H1 (cell line): ENCODE results near the gene TEX14. TPM values are rescaled to one million over a fixed set of nuclear protein-coding genes. Genes with fewer than 3 reads are reported as not detected.

Experiments used
- CTCF ChIA-PET: fragments of 300-600 bp; sonication (Branson Sonifier 250); formaldehyde crosslinking; loops from one replicate; lab custom pipeline; 2021; ENCODE audit not compliant: partially characterized antibody; lab: Charles Lee
- POLR2A ChIA-PET: fragments of 300-600 bp; sonication (Branson Sonifier 250); formaldehyde crosslinking; loops from one replicate; lab custom pipeline; 2021; ENCODE audit warnings: inconsistent platforms; ENCODE audit not compliant: partially characterized antibody; lab: Charles Lee
- DNase-seq, 2 experiments: peaks; one replicate each; pipeline versions ENCODE4 v3.0.0 to v3.0.0-alpha.2; 2010 to 2022; ENCODE audit warnings: low spot score in 2 of 2, low read depth in 1 of 2, mixed read lengths in 1 of 2
- FAIRE-seq: peaks from 2 replicates; lab custom pipeline; 2011; peaks lifted over from hg19 to GRCh38; lab: Jason Lieb, UNC
- H2AFZ ChIP-seq: 2 replicates; pipeline ENCODE4 v1.8.1; 2012; ENCODE audit warnings: low read length, inconsistent platforms
- H2AK5ac ChIP-seq: 2 replicates; pipeline ENCODE4 v1.6.1; 2013; ENCODE audit warnings: low read depth, low read length
- H2BK120ac ChIP-seq: replicated peaks from 2 replicates; pipeline ENCODE3; 2013; ENCODE audit warnings: low read depth, low read length, inconsistent platforms
- H2BK12ac ChIP-seq: 2 replicates; pipeline ENCODE4 v1.6.1; 2013; ENCODE audit warnings: low read depth, low read length
- H2BK15ac ChIP-seq: 2 replicates; pipeline ENCODE4 v1.6.1; 2013; ENCODE audit warnings: low read length
- H2BK20ac ChIP-seq: 2 replicates; pipeline ENCODE4 v1.6.1; 2013; ENCODE audit warnings: low read length
- H2BK5ac ChIP-seq: 2 replicates; pipeline ENCODE4 v1.6.1; 2013; ENCODE audit warnings: low read depth, low read length
- H3K14ac ChIP-seq: 2 replicates; pipeline ENCODE4 v1.6.1; 2013; ENCODE audit warnings: inconsistent platforms; ENCODE audit not compliant: insufficient read length
- H3K18ac ChIP-seq: 2 replicates; pipeline ENCODE4 v1.6.1; 2013; ENCODE audit warnings: low read length; ENCODE audit errors: extremely low read depth
- H3K23ac ChIP-seq: 2 replicates; pipeline ENCODE4 v1.6.1; 2013; ENCODE audit warnings: inconsistent platforms; ENCODE audit not compliant: insufficient read length
- H3K23me2 ChIP-seq: 2 replicates; pipeline ENCODE4 v1.6.1; 2013; ENCODE audit warnings: low read depth, low read length
- H3K27ac ChIP-seq: 2 replicates; pipeline ENCODE4 v1.6.1; 2011; ENCODE audit warnings: low read depth, low read length, inconsistent platforms
- H3K27me3 ChIP-seq, 4 experiments: replicated peaks in 1 of 4; 1 replicate in 1 of 4; 2 replicates in 3 of 4; pipeline versions ENCODE4 v1.6.1 to v1.8.1; 2011 to 2013; ENCODE audit warnings: low read length in 3 of 4, mild to moderate bottlenecking in 3 of 4, inconsistent platforms in 2 of 4, mixed read lengths in 2 of 4, moderate library complexity in 1 of 4; ENCODE audit not compliant: control insufficient read depth in 3 of 4, insufficient read depth in 3 of 4; ENCODE audit errors: extremely low read depth in 1 of 4
- H3K36me3 ChIP-seq, 4 experiments: 2 replicates each; pipeline versions ENCODE4 v1.6.1 to v1.8.1; 2011 to 2013; ENCODE audit warnings: mild to moderate bottlenecking in 4 of 4, low read length in 3 of 4, moderate library complexity in 2 of 4, control low read depth in 1 of 4, inconsistent platforms in 1 of 4; ENCODE audit not compliant: insufficient read depth in 4 of 4, control insufficient read depth in 2 of 4
- H3K4ac ChIP-seq: replicated peaks from 2 replicates; pipeline ENCODE3; 2013; ENCODE audit warnings: low read length, low read depth, mixed read lengths, inconsistent platforms; ENCODE audit not compliant: insufficient read length
- H3K4me1 ChIP-seq, 4 experiments: replicated peaks in 1 of 4; 1 replicate in 1 of 4; 2 replicates in 3 of 4; pipeline versions ENCODE4 v1.6.1 to v1.8.1; 2011 to 2013; ENCODE audit warnings: low read length in 3 of 4, inconsistent platforms in 2 of 4, mixed read lengths in 1 of 4; ENCODE audit not compliant: insufficient read depth in 4 of 4, control insufficient read depth in 3 of 4
- H3K4me2 ChIP-seq, 2 experiments: 2 replicates each; pipeline versions ENCODE4 v1.6.1 to v1.8.1; 2011 to 2013; ENCODE audit warnings: low read depth in 2 of 2, low read length in 2 of 2, control low read depth in 1 of 2, inconsistent platforms in 1 of 2, mild to moderate bottlenecking in 1 of 2; ENCODE audit not compliant: insufficient read depth in 1 of 2
- H3K4me3 ChIP-seq, 4 experiments: fragments of 200-600, 300-600 bp in 1 of 4; sonication (generic), shearing (Covaris generic), sonication (Bioruptor Twin) in 1 of 4; 2 replicates each; pipeline versions ENCODE4 v1.5.1 to v1.8.1; 2011 to 2016; ENCODE audit warnings: low read length in 4 of 4, low read depth in 3 of 4, control low read depth in 2 of 4, inconsistent platforms in 2 of 4, mild to moderate bottlenecking in 2 of 4, mixed read lengths in 1 of 4, moderate library complexity in 1 of 4; ENCODE audit not compliant: insufficient read depth in 2 of 4; ENCODE audit errors: extremely low read depth in 1 of 4
- H3K56ac ChIP-seq: replicated peaks from 2 replicates; pipeline ENCODE3; 2013; ENCODE audit warnings: low read depth, mild to moderate bottlenecking, mixed read lengths, low read length, inconsistent platforms; ENCODE audit not compliant: insufficient read length
- H3K79me1 ChIP-seq: 2 replicates; pipeline ENCODE4 v1.6.1; 2013; ENCODE audit warnings: low read depth, low read length, control low read depth
- H3K79me2 ChIP-seq, 2 experiments: 2 replicates each; pipeline versions ENCODE4 v1.6.1 to v1.8.1; 2012 to 2013; ENCODE audit warnings: low read length in 2 of 2, mild to moderate bottlenecking in 2 of 2, inconsistent platforms in 1 of 2; ENCODE audit not compliant: insufficient read depth in 2 of 2, control insufficient read depth in 1 of 2
- H3K9ac ChIP-seq, 4 experiments: replicated peaks in 1 of 4; 1 replicate in 1 of 4; 2 replicates in 3 of 4; pipeline versions ENCODE4 v1.6.1 to v1.8.1; 2011 to 2013; ENCODE audit warnings: low read depth in 3 of 4, low read length in 3 of 4, control low read depth in 2 of 4, mild to moderate bottlenecking in 2 of 4, moderate library complexity in 2 of 4, inconsistent platforms in 1 of 4; ENCODE audit errors: extremely low read depth in 1 of 4
- H3K9me3 ChIP-seq, 2 experiments: 2 replicates each; pipeline versions ENCODE4 v1.6.1 to v1.8.1; 2012 to 2013; ENCODE audit warnings: mild to moderate bottlenecking in 2 of 2, moderate library complexity in 2 of 2, control low read depth in 1 of 2, inconsistent platforms in 1 of 2, low read depth in 1 of 2, low read length in 1 of 2, mixed read lengths in 1 of 2; ENCODE audit not compliant: insufficient read depth in 2 of 2
- H4K20me1 ChIP-seq, 2 experiments: replicated peaks in 1 of 2; 2 replicates each; pipeline versions ENCODE3 to v1.8.1; 2011 to 2013; ENCODE audit warnings: inconsistent platforms in 2 of 2, low read length in 2 of 2, mild to moderate bottlenecking in 1 of 2; ENCODE audit not compliant: insufficient read depth in 2 of 2, control insufficient read depth in 1 of 2
- H4K5ac ChIP-seq: 2 replicates; pipeline ENCODE4 v1.6.1; 2013; ENCODE audit warnings: low read length, low read depth, mixed read lengths, inconsistent platforms; ENCODE audit not compliant: insufficient read length
- H4K8ac ChIP-seq: 2 replicates; pipeline ENCODE4 v1.8.0; 2013; ENCODE audit warnings: mild to moderate bottlenecking, moderate library complexity, low read length, inconsistent platforms; ENCODE audit not compliant: insufficient read depth; ENCODE audit errors: extremely low read depth
- H4K91ac ChIP-seq: replicated peaks from 2 replicates; pipeline ENCODE3; 2013; ENCODE audit warnings: low read length, mixed read lengths, inconsistent platforms; ENCODE audit not compliant: insufficient read length
- CTBP2 ChIP-seq: IDR thresholded peaks from 2 replicates; pipeline ENCODE4 v1.7.0; 2011; ENCODE audit warnings: borderline replicate concordance, mild to moderate bottlenecking, moderate library complexity, mixed read lengths, low read length; ENCODE audit not compliant: insufficient read depth, insufficient read length
- JUND ChIP-seq: IDR thresholded peaks from 2 replicates; pipeline ENCODE4 v1.6.1; 2011; ENCODE audit warnings: mild to moderate bottlenecking, improper control_type of control experiment, low read length
- TEAD4 ChIP-seq: IDR thresholded peaks from 2 replicates; pipeline ENCODE4 v1.6.1; 2012; ENCODE audit warnings: low read depth, low read length, inconsistent platforms, mixed read lengths
- WGBS, 2 experiments: shearing (Covaris generic) in 1 of 2; methylation state at CpG; one replicate each; pipeline versions ENCODE4 v1.1.6 to v1.1.7; 2013 to 2015; ENCODE audit warnings: low lambda C conversion rate in 2 of 2, mixed read lengths in 2 of 2, inconsistent platforms in 1 of 2, low coverage in 1 of 2, missing lambda C conversion rate in 1 of 2; ENCODE audit not compliant: insufficient replicate concordance in 2 of 2, insufficient coverage in 1 of 2, insufficient read length in 1 of 2; ENCODE audit errors: extremely low coverage in 1 of 2, missing lambda C conversion rate in 1 of 2; 5-methylcytosine and 5-hydroxymethylcytosine counted together
- polyA plus RNA-seq, 7 experiments: library from polyadenylated mRNA; depleted of rRNA in 3 of 7; stranded (reverse) in 5 of 7; unstranded in 2 of 7; fragments of >200 nt in 5 of 7; fragments of 200-250 nt in 2 of 7; gene quantifications; 1 replicate in 5 of 7; 2 replicates in 1 of 7; 4 replicates in 1 of 7; pipeline versions ENCODE4 v1.2.1 to v1.2.3, GENCODE V29; 2011 to 2013; ENCODE audit warnings: missing spikeins in 2 of 7, mixed read lengths in 2 of 7
- total RNA-seq: library from RNA; stranded (reverse); fragmentation: NEBNext Ultra II Directional; extraction: Animal tissue kit (Norgen Biotek cat#: 25700); gene quantifications from 2 replicates; pipeline ENCODE4 v1.2.1, GENCODE V29; 2021
- TF ChIP-seq, protein P1 (sequence below): IDR thresholded peaks from 2 replicates; pipeline ENCODE4 v1.6.1; 2011; ENCODE audit warnings: low read depth, mild to moderate bottlenecking, low read length; ENCODE audit not compliant: insufficient read depth

TEX14 gene
- total and polyA plus RNA-seq, 2 of the 8 experiments (the other 6 are each of a cell fraction or from before 2014, with no cell fraction given) = 0.83 to 2.5 TPM

DNA sequence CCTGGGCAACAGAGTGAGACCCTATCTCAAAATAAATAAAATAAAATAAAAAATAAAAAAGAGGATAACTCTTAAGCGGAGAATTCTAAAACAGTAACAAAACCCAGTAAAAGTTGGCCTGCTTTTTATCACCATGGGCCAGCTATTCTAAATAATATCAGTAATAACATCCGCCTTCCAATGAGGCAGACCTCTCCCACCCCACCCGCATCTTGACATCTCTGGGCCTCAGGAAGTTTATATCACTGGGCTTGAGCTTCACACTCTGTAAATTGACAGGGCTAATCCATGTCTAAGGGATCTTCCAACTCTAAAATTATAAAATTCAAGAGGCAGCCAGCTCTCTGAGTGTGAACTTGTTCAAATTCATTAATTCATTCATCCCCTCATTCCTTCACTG is 94.5 kb downstream of the TEX14 start:
- Histone ChIP-seq H3K4ac (no peak overlapping the region), H2BK5ac (no peak overlapping the region), H2BK20ac (no peak overlapping the region), H4K5ac (no peak overlapping the region), H3K79me1 (no peaks in the 10 kb centered on the region), H2AFZ (no peak overlapping the region), H3K4me2 (no peak overlapping the region), H4K20me1 (no peaks in the 10 kb centered on the region), H3K27ac (no peak overlapping the region), H2BK15ac (no peak overlapping the region), H3K9me3 (no peaks in the 10 kb centered on the region), H3K27me3 (no peaks in the 10 kb centered on the region; a peak in 1 of 7 replicates), H3K23me2 (no peaks in the 10 kb centered on the region), H2BK120ac (no peak overlapping the region), H3K79me2 (no peaks in the 10 kb centered on the region), H3K4me3 (no peak overlapping the region), H3K23ac (no peak overlapping the region), H2BK12ac (no peak overlapping the region), H4K8ac (no peak overlapping the region), H2AK5ac (no peak overlapping the region), H3K18ac (no peak overlapping the region), H3K9ac (no peak overlapping the region), H3K36me3 (no peaks in the 10 kb centered on the region), H3K56ac (no peak overlapping the region), H4K91ac (no peak overlapping the region), H3K14ac (no peak overlapping the region), H3K4me1 (peaks cover 0 to 9% (median 2%) of the 10 kb centered on the region in 4 experiments; a peak in 3 of 7 replicates)
- FAIRE-seq (no peak), DNase-seq (no peak)
- POLR2A ChIA-PET = interaction anchor here (0.7 to 1.5 kb wide), 3 partner anchors 14 to 79 kb away, joined by 3 to 5 read pairs (median 4); no protein-coding TSS in a partner anchor
- WGBS, 2 experiments = 94% methylated on average over 3 of the region's 3 CpGs; no CpG with 5 or more reads in 1 of the 2 experiments
- CTCF ChIA-PET = interaction anchor here (0.6 to 4.2 kb wide), 10 partner anchors 8 to 76 kb away, joined by 3 to 40 read pairs (median 4); no protein-coding TSS in a partner anchor
- TF ChIP-seq JUND (no peak), CTBP2 (no peak), TEAD4 (no peak)
- TF ChIP-seq, protein P1, sequence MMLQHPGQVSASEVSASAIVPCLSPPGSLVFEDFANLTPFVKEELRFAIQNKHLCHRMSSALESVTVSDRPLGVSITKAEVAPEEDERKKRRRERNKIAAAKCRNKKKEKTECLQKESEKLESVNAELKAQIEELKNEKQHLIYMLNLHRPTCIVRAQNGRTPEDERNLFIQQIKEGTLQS = no peak
